H1 (cell line): ENCODE measurements around the gene MUC5AC. TPM values are rescaled to one million over a fixed set of nuclear protein-coding genes. Genes with fewer than 3 reads are reported as not detected.

Experiments used
- CHD7 ChIP-seq: fragments of 300-600 bp; sonication (generic); IDR thresholded peaks from 2 replicates; pipeline ENCODE4 v1.7.1; 2012; ENCODE audit warnings: low read length, moderate library complexity, mild to moderate bottlenecking, inconsistent platforms; ENCODE audit not compliant: insufficient replicate concordance
- CTBP2 ChIP-seq: IDR thresholded peaks from 2 replicates; pipeline ENCODE4 v1.7.0; 2011; ENCODE audit warnings: borderline replicate concordance, mild to moderate bottlenecking, moderate library complexity, mixed read lengths, low read length; ENCODE audit not compliant: insufficient read depth, insufficient read length
- CTCF ChIP-seq, 3 experiments: IDR thresholded peaks; 1 replicate in 2 of 3; 2 replicates in 1 of 3; pipeline versions ENCODE4 v1.5.1 to v1.6.1; 2011; ENCODE audit warnings: low read length in 3 of 3, mild to moderate bottlenecking in 3 of 3, inconsistent platforms in 2 of 3, low read depth in 1 of 3, moderate library complexity in 1 of 3; ENCODE audit not compliant: insufficient read depth in 1 of 3; ENCODE audit errors: control extremely low read depth in 1 of 3
- polyA plus RNA-seq, 7 experiments: library from polyadenylated mRNA; depleted of rRNA in 3 of 7; stranded (reverse) in 5 of 7; unstranded in 2 of 7; fragments of >200 nt in 5 of 7; fragments of 200-250 nt in 2 of 7; gene quantifications; 1 replicate in 5 of 7; 2 replicates in 1 of 7; 4 replicates in 1 of 7; pipeline versions ENCODE4 v1.2.1 to v1.2.3, GENCODE V29; 2011 to 2013; ENCODE audit warnings: missing spikeins in 2 of 7, mixed read lengths in 2 of 7
- total RNA-seq: library from RNA; stranded (reverse); fragmentation: NEBNext Ultra II Directional; extraction: Animal tissue kit (Norgen Biotek cat#: 25700); gene quantifications from 2 replicates; pipeline ENCODE4 v1.2.1, GENCODE V29; 2021

Gene MUC5AC
- total and polyA plus RNA-seq, 2 of the 8 experiments (the other 6 are each of a cell fraction or from before 2014, with no cell fraction given): not detected

- TF ChIP-seq CHD7 (no peak), CTCF (IDR thresholded peaks at IDR 0.05; ENCODE audit: control extremely low read depth in 1 of 3, insufficient read depth in 1 of 3, low read depth in 1 of 3, low read length in 3 of 3) (no peak), CTBP2 (no peak)
- TF ChIP-seq, all 59 proteins: peak for 0
Observed at GRCh38 chr11:1178906-1179305, 21.2 kb downstream of the MUC5AC start (continued).
